Measurements from ENCODE around the gene ADGRE2. TPM values are rescaled to one million over a fixed set of nuclear protein-coding genes. Genes with fewer than 3 reads are reported as not detected.

ADGRE2 gene
- total RNA-seq, 1 experiment from 2014 or later, result 0.23 TPM

DNA sequence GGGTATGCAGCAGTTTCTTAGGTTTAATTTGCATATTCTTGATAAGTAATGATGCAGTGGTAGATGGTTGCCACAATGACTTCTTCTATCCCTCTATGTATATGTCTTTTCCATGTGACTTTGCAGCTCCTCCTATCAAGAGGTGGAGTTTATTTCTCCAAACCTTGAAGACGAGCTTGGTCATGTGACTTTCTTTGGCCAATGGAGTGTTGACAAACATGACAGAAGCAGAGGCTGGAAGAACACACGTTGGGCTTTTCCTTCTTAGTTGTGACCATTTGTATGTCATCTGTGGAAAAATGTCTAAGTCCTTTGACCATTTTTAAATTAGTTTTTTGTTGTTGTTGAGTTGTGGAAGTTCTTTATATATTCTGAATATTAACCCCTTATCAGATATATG is 56.2 kb downstream of the ADGRE2 start:
- POLR2A ChIA-PET, result no interaction called here
- intact Hi-C loops (cut with micrococcal nuclease; ENCODE audit: unreplicated experiment), result no loop called here
- Histone ChIP-seq H3K4me1 (no peaks in the 10 kb centered on the region), H3K36me3 (ENCODE audit: control insufficient read depth, insufficient read depth, low read length) (no peaks in the 10 kb centered on the region), H3K9me3 (peaks cover 19% of the 10 kb centered on the region), H3K4me3 (ENCODE audit: low read depth, low read length) (no peak overlapping the region), H3K27me3 (replicated peaks; ENCODE audit: control insufficient read depth, insufficient read depth, low read length) (no peaks in the 10 kb centered on the region)
- Mint-ChIP-seq H3K9me3 (ENCODE audit: unreplicated experiment) (peaks cover 32% of the 10 kb centered on the region), H3K4me3 (ENCODE audit: unreplicated experiment) (no peak overlapping the region), H3K4me1 (ENCODE audit: low read depth, unreplicated experiment) (no peaks in the 10 kb centered on the region), H3K27ac (ENCODE audit: unreplicated experiment) (no peak overlapping the region), H3K36me3 (ENCODE audit: insufficient read depth, unreplicated experiment) (no peaks in the 10 kb centered on the region), H3K27me3 (ENCODE audit: insufficient read depth, unreplicated experiment) (peaks cover 6% of the 10 kb centered on the region)
- TF ChIP-seq, protein P1, sequence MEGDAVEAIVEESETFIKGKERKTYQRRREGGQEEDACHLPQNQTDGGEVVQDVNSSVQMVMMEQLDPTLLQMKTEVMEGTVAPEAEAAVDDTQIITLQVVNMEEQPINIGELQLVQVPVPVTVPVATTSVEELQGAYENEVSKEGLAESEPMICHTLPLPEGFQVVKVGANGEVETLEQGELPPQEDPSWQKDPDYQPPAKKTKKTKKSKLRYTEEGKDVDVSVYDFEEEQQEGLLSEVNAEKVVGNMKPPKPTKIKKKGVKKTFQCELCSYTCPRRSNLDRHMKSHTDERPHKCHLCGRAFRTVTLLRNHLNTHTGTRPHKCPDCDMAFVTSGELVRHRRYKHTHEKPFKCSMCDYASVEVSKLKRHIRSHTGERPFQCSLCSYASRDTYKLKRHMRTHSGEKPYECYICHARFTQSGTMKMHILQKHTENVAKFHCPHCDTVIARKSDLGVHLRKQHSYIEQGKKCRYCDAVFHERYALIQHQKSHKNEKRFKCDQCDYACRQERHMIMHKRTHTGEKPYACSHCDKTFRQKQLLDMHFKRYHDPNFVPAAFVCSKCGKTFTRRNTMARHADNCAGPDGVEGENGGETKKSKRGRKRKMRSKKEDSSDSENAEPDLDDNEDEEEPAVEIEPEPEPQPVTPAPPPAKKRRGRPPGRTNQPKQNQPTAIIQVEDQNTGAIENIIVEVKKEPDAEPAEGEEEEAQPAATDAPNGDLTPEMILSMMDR (IDR thresholded peaks at IDR 0.05; ENCODE audit: insufficient read depth in 1 of 2, low read depth in 1 of 2, low read length in 1 of 2, severe bottlenecking in 1 of 2, unreplicated experiment in 1 of 2), result no peak
- DNase-seq, result no peak
- BruUV-seq (replicated peaks), result no TSS peak
- CTCF ChIA-PET, result no interaction called here

DNA sequence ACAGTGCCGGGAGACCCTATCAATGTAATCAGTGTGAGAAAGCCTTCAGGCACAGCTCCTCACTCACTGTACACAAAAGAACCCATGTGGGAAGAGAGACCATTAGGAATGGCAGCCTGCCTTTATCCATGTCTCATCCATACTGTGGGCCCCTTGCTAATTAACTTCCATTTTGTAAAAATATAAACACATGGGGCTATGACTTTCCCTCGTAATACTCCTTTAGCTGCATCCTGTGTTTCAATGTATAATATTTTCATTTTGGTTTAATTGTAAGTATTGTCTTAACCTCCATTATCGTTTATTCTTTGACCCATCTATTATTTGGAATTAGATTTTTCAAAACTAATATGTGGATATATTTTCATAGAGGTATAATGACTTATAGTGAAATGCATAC is 59.2 kb downstream of the ADGRE2 start:
- BruUV-seq (replicated peaks), result no TSS peak
- Histone ChIP-seq H3K27me3 (replicated peaks; ENCODE audit: control insufficient read depth, insufficient read depth, low read length) (no peaks in the 10 kb centered on the region), H3K9me3 (peaks cover 21% of the 10 kb centered on the region), H3K4me1 (no peaks in the 10 kb centered on the region), H3K36me3 (ENCODE audit: control insufficient read depth, insufficient read depth, low read length) (no peaks in the 10 kb centered on the region), H3K4me3 (ENCODE audit: low read depth, low read length) (no peak overlapping the region)
- no peak for DNase-seq
- POLR2A ChIA-PET, result no interaction called here
- TF ChIP-seq, protein P1 (IDR thresholded peaks at IDR 0.05; ENCODE audit: insufficient read depth in 1 of 2, low read depth in 1 of 2, low read length in 1 of 2, severe bottlenecking in 1 of 2, unreplicated experiment in 1 of 2), result no peak
- H3K4me1 Mint-ChIP-seq (ENCODE audit: low read depth, unreplicated experiment), result no peaks in the 10 kb centered on the region
- intact Hi-C loops (cut with micrococcal nuclease; ENCODE audit: unreplicated experiment), result no loop called here
- peaks cover 41% of the 10 kb centered on the region for H3K9me3 Mint-ChIP-seq (ENCODE audit: unreplicated experiment)
- H3K27ac Mint-ChIP-seq (ENCODE audit: unreplicated experiment), result no peak overlapping the region
- H3K27me3 Mint-ChIP-seq (ENCODE audit: insufficient read depth, unreplicated experiment), result no peaks in the 10 kb centered on the region
- H3K36me3 Mint-ChIP-seq (ENCODE audit: insufficient read depth, unreplicated experiment), result no peaks in the 10 kb centered on the region
- CTCF ChIA-PET, result no interaction called here
- no peak overlapping the region for H3K4me3 Mint-ChIP-seq (ENCODE audit: unreplicated experiment)

DNA sequence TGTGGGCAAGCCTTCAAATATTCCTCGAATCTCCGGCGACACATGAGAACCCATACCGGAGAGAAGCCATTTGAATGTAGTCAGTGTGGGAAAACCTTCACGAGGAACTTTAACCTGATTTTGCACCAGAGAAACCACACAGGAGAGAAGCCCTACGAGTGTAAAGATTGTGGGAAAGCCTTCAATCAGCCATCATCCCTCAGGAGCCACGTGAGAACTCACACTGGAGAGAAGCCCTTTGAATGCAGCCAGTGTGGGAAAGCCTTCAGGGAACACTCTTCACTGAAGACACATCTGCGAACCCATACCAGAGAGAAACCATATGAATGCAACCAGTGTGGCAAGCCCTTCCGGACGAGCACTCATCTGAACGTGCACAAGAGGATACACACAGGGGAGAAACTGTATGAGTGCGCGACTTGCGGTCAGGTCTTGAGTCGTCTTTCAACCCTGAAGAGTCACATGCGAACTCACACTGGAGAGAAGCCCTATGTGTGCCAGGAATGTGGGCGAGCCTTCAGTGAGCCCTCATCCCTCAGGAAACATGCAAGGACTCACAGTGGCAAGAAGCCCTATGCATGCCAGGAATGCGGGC is 59.7 kb downstream of the ADGRE2 start:
- Mint-ChIP-seq H3K27ac (ENCODE audit: unreplicated experiment) (no peak overlapping the region), H3K27me3 (ENCODE audit: insufficient read depth, unreplicated experiment) (no peaks in the 10 kb centered on the region), H3K4me1 (ENCODE audit: low read depth, unreplicated experiment) (no peaks in the 10 kb centered on the region), H3K4me3 (ENCODE audit: unreplicated experiment) (no peak overlapping the region), H3K36me3 (ENCODE audit: insufficient read depth, unreplicated experiment) (no peaks in the 10 kb centered on the region), H3K9me3 (ENCODE audit: unreplicated experiment) (peaks cover 39% of the 10 kb centered on the region)
- BruUV-seq (replicated peaks), result no TSS peak
- peaks cover 21% of the 10 kb centered on the region for H3K9me3 ChIP-seq
- no peak for DNase-seq
- no peaks in the 10 kb centered on the region for H3K36me3 ChIP-seq (ENCODE audit: control insufficient read depth, insufficient read depth, low read length)
- no peak overlapping the region for H3K4me3 ChIP-seq (ENCODE audit: low read depth, low read length)
- intact Hi-C loops (cut with micrococcal nuclease; ENCODE audit: unreplicated experiment), result no loop called here
- TF ChIP-seq, protein P1 (IDR thresholded peaks at IDR 0.05; ENCODE audit: insufficient read depth in 1 of 2, low read depth in 1 of 2, low read length in 1 of 2, severe bottlenecking in 1 of 2, unreplicated experiment in 1 of 2), result no peak
- CTCF ChIA-PET, result no interaction called here
- no peaks in the 10 kb centered on the region for H3K27me3 ChIP-seq (replicated peaks; ENCODE audit: control insufficient read depth, insufficient read depth, low read length)
- no peaks in the 10 kb centered on the region for H3K4me1 ChIP-seq
- POLR2A ChIA-PET, result no interaction called here
